Cerebellar nuclear complex (tissue), 1 donor: ENCODE data around the gene EPS15.
A peak's percentile ranks its signal among the peaks of the same experiment; 100 is the strongest.
"Not testable (repeated sequence)": the region's sequence is repeated elsewhere in the genome, so short reads cannot be mapped to it uniquely, and the experiment has no call there.

Source experiments
- DNase-seq, 2 experiments: peaks; one replicate each; lab custom pipeline; 2025; lab: John Stamatoyannopoulos, UW

Gene EPS15

DNA sequence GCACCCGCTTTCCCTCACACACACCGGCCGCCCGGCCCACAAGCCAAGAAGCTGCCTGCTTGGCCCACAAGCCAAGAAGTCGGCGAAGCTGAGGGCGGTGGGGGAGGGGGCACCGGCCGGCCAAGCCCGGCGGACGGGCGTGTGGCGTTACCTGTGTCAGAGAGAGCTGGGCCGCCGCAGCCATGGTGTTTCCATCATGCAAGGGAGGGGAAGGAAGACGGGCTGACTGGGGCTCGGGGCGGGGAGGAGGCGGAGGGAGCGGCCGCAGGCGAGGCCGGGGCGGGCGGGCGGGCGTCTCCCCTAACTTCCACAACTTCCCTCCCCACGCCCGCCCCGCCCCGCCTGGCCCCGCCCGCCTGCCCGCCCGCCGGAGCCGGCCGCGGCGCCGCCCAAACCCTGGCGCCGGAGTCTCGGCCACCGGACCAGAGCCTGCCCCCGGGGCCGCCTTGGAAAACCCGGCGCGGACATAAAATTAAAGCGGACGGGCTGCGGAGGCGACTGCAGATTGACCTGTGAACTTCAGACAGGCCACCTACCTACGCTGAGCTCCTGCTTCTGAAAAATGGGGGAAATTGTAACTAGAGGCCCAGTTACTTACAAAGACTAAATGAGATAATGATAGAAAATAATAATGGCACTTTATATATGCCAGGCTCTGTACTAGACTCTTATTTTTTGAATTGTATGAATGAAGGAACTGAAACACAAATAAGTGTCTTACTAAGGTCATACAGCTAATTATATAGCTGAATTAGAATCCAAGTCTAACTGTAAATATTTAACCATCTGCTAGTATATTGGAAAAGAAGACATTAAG lies at the start of gene EPS15:
TSS of gene EPS15 (minus strand) at position 219 of the 817 bp plus-strand sequence. CDS start at position 184, 35 bp downstream.
- peak in 1 of 2 experiments; percentile 16 for DNase-seq

DNA sequence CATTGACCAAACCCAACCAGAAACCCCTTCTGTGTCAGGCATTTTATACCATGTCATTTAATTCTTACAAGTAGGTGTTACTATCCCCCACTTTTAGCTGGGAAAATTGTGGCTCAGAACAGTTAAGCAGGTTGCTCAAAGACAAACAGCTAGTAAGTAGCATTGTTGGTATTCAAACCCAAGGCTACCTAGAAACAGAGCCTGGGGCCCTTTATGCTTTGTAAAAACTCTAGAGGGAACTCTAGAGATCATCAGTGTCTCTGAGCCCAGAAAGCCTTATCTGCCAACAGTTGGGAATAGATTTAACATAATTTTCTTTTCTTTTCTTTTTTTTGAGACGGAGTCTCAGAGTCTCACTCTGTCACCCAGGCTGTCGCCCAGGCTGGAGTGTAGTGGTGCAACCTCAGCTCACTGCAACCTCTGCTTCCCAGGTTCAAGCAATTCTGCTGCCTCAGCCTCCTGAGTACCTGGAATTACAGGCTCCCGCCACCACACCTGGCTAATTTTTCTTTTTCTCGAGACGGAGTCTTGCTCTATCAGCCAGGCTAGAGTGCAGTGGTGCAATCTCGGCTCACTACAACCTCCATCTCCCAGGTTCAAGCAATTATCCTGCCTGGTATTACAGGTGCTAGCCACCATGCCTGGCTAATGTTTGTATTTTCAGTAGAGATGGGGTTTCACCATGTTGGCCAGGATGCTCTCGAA lies 49.3 kb upstream of the EPS15 start:
- no peak for DNase-seq

DNA sequence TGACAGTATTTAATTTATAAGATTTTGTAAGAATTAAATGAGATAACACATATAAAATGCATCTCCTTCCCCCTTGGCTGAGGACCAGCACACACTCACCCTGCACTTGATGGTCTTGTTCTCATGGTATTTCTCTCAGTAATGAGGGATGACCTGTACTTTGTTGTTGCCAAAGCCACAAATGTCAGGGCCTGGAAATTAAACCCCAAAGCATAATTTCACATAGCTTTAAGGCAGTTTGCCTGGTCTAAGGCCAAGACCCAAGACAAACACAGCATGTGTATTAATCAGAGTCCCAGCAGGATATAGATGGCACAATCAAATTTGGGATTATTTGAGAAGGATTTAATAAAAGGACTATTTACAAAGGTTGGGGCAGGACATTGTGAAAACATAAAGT lies 48.6 kb upstream of the EPS15 start:
- no peak for DNase-seq

DNA sequence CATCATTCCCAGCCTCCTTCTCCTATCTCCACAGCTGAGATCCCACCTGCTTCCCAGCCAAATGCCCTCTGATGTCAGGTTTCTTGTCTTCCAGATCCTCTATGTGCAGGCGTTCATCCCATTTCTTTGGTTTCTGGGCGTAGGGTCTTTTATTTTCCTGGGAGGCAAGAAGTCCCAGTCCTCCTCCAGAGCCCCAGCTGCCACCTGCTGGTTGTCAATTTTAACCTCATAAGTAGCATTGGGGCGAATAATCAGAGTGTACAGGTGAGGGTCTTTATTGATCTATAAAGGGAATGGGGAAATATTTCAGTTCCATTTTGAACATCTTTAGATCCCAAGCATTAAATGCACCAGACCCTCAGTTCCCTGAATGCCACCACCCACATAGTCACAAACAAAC lies 47.2 kb upstream of the EPS15 start:
- no peak for DNase-seq

DNA sequence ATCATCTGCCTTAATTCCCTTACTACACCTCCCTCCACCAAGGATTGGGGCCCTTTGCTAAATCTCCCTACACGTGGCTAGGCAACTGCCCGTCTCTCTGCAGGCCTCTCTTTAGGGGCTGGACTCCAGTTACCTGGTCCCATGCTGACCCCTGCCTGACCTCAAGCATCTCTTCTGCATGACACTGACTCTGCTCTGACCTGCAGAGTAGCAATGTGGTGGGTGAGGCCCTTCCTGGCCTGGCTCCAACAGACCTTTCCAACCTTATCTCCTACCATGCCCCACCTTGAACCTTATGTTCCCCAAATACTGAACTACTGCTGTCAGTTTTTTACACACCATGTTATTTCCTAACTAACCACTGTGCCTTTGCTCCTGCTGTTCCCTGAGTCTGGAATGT lies 45.9 kb upstream of the EPS15 start:
- no peak for DNase-seq

DNA sequence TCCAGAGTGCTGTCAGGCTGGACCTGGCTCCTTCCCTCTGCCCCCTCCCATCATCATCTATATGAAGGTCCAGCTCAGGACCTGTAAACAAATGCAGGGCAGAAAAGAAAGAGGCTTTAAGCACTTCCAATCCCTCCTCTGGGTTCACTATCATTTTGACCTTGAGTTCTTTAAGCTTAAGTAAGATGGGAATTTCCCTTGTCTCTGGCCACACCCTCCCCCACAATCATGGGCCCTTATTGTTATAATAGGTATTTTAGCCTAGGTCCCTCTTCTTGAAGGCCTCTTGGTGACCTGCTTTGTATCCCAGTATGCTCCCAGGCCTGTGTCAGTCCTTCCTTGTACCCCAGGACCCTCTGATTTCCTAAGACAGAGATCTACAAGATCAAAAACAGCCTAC lies 45.1 kb upstream of the EPS15 start:
- DNase-seq: no peak

DNA sequence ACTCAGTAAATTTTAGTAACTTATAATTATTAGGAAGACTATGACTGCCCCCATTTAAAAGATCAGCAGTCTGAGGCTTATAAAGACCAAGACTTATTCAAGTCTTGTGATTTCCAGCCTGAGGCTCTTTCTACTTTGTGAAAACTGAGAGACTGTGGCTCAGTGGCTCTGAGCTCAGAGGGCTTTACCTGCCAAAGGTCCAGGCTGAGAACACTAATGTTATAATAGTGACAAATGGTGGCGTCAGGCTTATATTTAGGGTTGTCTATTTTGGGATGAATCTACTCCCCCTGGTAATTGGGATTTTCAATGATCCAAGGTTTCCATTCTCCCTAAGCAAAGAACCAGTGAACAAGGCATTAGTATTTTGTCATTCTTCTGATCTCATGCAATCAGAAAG lies 42.6 kb upstream of the EPS15 start:
- no peak for DNase-seq

DNA sequence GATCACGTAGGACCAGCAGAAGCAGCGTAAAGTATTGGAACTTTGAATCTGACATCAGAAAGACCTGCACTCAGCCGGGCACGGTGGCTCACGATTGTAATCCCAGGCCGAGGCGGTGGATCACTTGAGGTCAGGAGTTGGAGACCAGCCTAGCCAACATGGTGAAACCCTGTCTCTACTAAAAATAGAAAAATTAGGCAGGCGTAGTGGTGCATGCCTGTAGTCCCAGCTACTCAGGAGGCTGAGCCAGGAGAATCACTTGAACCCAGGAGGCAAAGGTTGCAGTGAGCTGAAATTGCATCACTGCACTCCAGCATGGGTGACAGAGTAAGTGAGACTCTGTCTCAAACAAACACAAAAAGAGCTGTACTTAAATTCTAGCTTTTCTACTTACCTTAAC lies 41.8 kb upstream of the EPS15 start:
- DNase-seq: not testable (repeated sequence)

DNA sequence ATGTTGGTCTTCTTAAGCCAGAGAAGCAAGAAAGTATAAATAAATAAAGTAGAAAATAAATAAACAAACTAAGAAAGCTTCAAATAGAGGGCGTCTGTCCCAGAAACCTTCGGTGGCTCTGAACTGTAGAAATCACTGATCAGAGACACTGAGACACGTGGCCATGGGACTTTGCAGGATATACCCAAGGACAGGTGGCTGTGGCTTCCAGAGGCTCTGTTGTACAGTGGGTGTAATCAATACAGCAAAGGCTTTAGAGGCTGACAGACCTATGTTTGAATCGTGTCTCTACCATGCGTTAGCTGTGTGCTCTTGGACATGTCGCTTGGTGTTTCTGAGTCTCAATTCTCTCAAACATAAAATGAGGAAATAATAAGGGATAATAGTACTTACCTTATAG lies 41.0 kb upstream of the EPS15 start:
- DNase-seq: no peak

DNA sequence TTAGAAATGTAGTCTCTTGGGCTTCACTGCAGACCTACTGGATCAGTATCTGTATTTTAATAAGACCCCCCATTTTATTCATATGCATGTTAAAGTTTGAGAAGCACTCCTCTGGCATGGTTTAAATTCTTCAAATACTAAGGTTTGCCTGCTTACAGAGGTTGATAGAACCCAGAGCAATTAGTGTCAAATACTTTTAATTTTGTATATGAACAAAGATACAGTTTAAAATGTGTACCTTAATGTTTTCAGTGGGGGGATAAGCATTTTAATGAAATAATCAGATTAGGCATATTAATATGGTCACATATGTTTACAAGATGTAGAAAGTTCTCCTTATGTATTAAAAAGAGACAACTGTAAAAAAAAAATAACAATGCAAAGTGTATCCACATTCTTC lies 40.4 kb upstream of the EPS15 start:
- DNase-seq: no peak

DNA sequence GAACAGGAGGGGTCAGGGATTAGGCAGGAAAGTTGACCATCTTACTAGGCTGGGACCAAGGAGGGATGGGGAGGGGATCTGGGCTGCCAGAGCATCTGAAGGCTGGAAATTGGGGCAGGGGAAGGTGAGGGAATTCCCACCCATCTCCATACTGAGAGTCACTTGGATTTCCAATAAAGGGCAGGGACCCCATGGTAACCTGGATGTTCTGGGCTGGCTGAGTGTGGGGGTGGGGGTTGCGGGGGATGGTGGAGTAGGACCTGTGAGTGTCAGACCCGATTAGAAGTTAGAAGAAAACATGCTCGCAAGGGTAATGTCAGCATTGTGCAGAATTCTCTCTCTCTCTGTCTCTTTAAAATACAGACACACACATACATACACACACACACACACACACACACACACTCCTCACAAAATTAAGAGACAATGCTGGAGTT lies 40.0 kb upstream of the EPS15 start:
- DNase-seq: no peak

DNA sequence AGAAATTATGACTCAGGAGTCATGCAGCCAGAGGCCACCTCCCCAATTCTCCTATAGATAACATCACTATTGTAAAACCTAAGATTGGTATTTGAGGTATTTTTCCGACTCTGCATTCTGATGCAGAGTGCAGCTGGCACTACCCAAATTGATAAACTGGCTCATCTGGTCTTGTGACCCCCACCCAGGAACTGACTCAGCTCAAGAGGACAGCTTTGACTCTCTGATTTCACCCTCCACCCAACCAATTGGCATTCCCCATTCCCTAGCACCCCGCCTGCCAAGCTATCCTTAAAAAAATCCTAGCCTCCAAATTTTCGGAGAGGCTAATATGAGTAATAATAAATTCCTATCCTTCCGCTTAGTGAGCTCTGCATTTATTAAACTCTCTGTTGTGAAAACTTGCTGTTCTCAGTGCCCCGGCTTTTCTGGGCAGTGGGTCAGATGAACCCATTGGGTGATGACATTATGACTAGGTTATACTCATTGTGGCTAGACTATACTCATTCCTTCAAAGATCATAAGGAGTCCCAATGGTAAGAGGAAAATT lies 39.4 kb upstream of the EPS15 start:
- DNase-seq: no peak

DNA sequence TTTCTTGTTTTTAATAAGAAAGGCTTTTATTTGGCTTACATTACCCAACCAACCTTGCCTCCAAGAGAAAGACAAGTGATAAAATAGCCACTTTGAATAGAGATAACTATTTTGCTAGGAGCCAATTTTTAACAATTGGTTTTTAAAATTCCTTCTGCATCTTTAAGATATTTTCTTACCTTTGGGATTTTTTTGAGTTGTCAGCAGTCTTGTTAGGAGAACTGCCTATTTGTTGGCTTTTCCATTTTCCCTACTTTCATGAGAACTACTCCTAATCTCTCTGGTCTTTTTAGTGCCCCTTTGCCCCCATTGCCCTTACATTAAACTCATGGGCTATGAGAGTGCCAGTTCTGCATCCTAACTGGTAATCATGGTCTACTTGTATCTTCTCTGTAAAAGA lies 38.1 kb upstream of the EPS15 start:
- DNase-seq: no peak

DNA sequence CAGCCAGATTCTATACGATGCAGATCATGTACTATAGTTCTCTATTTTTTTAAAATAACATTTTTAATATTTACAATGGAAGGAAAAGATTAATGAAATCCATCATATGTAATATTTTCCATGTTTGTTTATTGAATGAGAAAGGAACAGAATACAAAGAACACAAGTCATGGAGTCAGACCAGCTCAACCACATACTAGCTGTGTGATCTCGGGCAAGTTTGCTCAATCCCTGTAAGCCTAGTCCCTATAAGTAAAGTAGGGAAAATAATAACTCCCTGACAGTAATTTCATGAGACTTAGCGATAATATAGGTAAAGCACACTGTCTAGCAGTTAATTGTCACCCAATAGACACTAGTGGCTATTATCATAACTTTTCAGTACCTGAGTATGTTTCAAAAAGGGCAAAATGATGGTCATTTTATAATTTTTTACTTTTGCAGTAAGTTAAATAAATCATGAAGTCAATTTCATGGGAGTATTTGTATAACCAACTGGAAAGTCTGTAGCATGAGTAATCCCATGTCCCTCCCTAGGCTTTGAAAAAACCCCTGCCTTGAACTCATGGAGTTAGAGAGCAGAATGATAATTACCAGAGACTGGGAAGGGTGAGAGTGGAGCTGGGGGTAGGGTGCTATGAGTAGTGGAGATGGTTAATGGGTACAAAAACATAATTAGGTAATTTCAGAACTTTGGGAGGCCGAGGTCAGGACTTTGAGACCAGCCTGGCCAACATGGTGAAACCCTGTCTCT lies 37.0 kb upstream of the EPS15 start:
- no peak for DNase-seq

DNA sequence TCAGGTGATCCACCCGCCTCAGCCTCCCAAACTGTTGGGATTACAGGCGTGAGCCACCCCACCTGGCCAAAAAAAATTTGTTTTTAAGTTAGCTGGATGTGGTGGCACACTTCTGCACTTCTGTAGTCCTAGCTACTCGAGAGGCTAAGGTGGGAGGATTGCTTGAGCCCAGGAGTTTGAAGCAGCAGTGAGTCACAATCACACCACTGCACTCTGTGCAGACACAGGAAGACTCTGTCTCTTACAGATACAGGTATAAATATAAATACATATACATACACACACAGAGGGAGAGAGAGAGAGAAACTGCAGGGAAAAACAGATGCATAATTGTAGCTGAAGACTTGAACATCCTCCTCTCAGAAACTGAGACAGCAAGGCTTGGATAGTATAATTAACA lies 34.8 kb upstream of the EPS15 start:
- DNase-seq: no peak

DNA sequence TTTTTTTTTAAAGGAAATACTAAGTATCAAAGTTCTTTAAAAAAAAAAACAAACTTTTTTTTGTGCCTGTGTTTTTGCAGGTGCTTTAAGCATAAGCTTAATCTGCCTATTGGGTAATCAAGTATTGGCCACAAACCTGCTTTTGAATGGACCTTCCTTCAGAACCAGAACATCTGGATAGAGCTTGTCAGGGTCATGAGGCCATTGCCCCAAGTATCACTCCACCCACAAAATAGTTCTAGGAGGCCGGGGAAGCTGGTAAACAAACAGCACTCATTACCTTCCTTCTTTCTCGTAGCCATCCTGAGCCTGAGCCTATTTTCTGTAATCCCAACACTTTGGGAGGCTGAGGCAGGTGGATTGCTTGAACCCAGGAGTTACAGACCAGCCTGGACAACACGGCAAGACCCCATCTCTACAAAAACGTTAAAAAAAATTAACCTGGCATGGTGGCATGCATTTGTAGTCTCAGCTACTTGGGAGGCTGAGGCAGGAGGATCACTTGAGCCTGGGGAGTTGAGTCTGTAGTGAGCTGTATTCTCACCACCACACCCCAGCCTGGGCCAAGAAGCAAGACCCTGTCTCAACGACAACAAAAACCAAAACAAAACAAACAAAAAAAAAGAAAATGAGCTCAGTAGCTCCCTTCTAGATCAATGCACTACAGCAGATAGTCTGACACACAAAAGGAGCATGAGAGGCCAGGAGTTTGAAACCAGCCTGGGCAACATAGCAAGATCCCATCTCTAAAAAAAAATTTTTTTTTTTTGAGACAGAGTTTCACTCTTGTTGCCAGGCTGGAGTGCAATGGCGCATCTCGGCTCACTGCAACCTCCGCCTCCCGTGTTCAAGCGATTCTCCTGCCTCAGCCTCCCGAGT lies 34.1 kb upstream of the EPS15 start:
- no peak for DNase-seq

DNA sequence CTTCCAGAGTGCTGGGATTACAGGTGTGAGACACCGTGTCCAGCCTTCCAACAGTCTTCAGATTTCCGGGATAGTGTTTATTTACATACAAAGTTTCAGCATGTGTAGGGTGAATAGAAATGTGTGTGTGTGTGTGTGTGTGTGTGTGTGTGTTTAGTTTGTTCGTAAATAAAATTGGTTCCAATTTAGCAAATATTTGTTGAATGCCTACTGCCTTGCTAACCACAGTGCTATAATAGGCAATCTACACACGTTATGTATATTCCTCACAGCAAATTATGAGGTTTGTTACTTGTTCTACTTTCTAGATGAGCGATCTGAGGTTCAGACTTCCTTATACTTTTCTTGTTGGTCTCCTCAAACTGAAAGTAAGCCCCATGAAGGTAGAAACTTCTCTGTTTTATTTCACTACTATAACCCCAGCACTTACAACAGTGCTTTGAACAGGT lies 32.8 kb upstream of the EPS15 start:
- no peak for DNase-seq

DNA sequence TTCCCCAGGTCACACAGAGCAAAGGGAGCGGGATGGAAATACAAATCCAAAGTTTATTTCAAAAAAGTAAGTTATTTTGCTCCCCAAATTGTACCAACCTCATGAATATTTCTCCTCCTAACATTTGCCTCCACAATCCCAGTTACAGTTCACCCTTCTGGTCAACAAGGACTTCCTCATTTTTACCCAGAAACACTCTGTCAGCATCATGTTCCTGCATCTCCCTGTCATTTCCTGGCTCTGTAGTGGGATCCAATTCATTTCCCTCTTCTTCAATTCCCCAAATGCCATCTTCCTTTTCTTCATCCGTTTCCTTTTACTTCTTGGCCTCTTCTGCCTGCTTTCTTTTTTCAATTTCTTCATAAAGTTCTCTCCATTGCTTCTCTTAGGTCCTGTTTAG lies 32.0 kb upstream of the EPS15 start:
- no peak for DNase-seq

DNA sequence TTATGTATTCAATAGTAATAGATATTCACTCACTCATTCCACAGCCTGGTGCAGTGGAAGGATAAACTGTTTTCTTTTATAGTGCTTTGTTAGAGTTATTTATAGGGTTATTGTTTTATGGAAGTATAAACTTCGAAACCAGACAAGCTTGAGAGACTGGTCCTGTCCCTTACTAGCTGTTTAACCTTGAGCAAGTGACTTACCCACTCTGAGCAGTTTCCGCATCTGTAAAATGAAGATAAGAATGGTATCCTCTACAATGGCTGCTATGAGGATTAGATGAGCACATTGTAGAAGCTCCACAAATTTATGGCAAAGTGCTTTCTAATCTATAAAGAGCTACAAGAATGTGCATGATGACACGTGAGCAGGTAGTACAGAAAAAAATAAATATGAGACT lies 30.8 kb upstream of the EPS15 start:
- no peak for DNase-seq

DNA sequence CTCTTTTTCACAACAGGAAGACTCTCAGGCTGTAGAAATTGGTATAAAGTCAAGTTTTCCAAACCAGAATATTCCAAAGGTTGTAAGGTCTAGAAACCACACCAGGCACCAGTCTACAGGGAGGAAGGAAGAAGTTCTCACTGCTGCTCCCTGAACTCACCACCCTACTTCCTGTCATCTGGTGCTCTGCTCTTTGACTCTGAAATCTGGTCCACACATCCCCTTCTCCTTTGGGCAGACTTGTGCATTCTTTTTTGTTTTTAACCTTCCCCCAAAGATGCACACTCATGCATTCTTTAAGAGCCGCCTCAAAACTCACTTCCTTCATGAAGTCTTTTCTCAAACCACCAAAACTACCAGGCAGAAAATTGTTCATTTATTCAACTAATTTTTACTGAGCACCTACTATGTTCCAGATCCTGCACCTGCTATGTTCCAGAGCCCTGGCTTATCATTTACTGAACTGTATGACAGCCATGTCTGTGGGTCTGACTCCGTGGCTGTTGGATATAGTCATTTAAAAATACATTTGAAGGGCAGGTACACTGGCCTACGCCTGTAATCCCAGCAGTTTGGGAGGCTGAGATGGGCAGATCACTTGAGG lies 30.1 kb upstream of the EPS15 start:
- no peak for DNase-seq

DNA sequence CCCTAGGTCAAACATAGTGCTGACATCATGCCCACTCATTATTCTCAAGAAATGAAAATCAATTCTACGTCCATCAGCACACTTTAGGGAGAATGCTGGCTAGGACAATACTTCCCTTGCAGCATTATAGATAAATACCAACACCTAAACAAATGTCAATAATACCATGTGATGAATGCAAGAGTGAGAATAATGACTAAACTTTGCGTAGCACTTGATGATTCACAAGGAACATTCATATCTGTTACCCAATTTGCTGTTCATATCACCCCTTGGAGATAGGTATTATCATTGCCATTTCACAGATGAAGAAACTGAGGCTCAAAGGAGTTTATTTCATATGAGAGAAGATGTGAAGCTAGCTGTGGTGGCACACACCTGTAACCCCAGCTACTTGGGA lies 24.8 kb upstream of the EPS15 start:
- DNase-seq: no peak
